A673 (cell line): ENCODE measurements around the gene KRT14. TPM values are rescaled to one million over a fixed set of nuclear protein-coding genes. Genes with fewer than 3 reads are reported as not detected.
"Not testable (repeated sequence)": the region's sequence is repeated elsewhere in the genome, so short reads cannot be mapped to it uniquely, and the experiment has no call there.

ENCODE experiments used
- BruUV-seq: library from RNA; stranded (reverse); fragments of 400-500 nt; replicated peaks from 2 replicates; lab custom pipeline; 2021; lab: Mats Ljungman, UMichigan
- CTCF ChIA-PET: fragments of 300-600 bp; sonication (Branson Sonifier 250); formaldehyde crosslinking; loops from one replicate; lab custom pipeline; 2022; ENCODE audit warnings: antibody characterized with exemption; lab: Charles Lee
- POLR2A ChIA-PET: fragments of 300-600 bp; sonication (Branson Sonifier 250); formaldehyde crosslinking; loops from one replicate; lab custom pipeline; 2022; ENCODE audit warnings: antibody characterized with exemption; ENCODE audit not compliant: low non-redundant PET; lab: Charles Lee
- DNase-seq: peaks from one replicate; pipeline ENCODE4 v3.0.0-alpha.2; 2015; ENCODE audit warnings: low spot score
- H3K27ac ChIP-seq: fragments of 200-600 bp; sonication (generic); 2 replicates; pipeline ENCODE4 v1.5.1; 2016; ENCODE audit warnings: mixed run types, low read depth, mild to moderate bottlenecking, mixed read lengths, antibody characterized with exemption, low read length; ENCODE audit not compliant: poor library complexity, severe bottlenecking
- H3K27me3 ChIP-seq: fragments of 200-600 bp; sonication (generic); replicated peaks from 2 replicates; pipeline ENCODE4 v1.6.1; 2017; ENCODE audit warnings: mixed run types, low read depth, mild to moderate bottlenecking, mixed read lengths, antibody characterized with exemption, low read length; ENCODE audit not compliant: insufficient read depth, poor library complexity
- H3K36me3 ChIP-seq: fragments of 200-600 bp; sonication (generic); 2 replicates; pipeline ENCODE4 v1.6.1; 2016; ENCODE audit warnings: mixed run types, mild to moderate bottlenecking, mixed read lengths, antibody characterized with exemption, low read length; ENCODE audit not compliant: insufficient read depth, poor library complexity, severe bottlenecking
- H3K4me1 ChIP-seq: fragments of 200-600 bp; sonication (generic); 2 replicates; pipeline ENCODE4 v1.6.1; 2017; ENCODE audit warnings: mixed run types, mild to moderate bottlenecking, mixed read lengths, antibody characterized with exemption, low read length; ENCODE audit not compliant: insufficient read depth, poor library complexity, severe bottlenecking
- H3K4me3 ChIP-seq: fragments of 200-600 bp; sonication (generic); 2 replicates; pipeline ENCODE4 v1.5.1; 2016; ENCODE audit warnings: low read depth, mixed run types, mild to moderate bottlenecking, mixed read lengths, low read length; ENCODE audit not compliant: poor library complexity, severe bottlenecking
- H3K9me3 ChIP-seq: fragments of 200-600 bp; sonication (generic); 2 replicates; pipeline ENCODE4 v1.6.1; 2016; ENCODE audit warnings: mixed run types, low read depth, mild to moderate bottlenecking, mixed read lengths, antibody characterized with exemption, low read length; ENCODE audit not compliant: poor library complexity, severe bottlenecking
- EZH2 ChIP-seq: fragments of 200-600 bp; sonication (generic); IDR thresholded peaks from 2 replicates; pipeline ENCODE4 v1.6.1; 2017; ENCODE audit warnings: borderline replicate concordance, low read depth, mild to moderate bottlenecking, mixed read lengths, antibody characterized with exemption, low read length; ENCODE audit not compliant: poor library complexity, severe bottlenecking
- intact Hi-C: fragments of 100-400 bp; cut with micrococcal nuclease; formaldehyde crosslinking; loops from one replicate; pipeline ENCODE4 v1.10.0; 2022; ENCODE audit not compliant: unreplicated experiment
- total RNA-seq: library from RNA; stranded (reverse); gene quantifications from 2 replicates; pipeline ENCODE4 v1.2.3, GENCODE V29; 2021
- TF ChIP-seq, protein P1 (sequence below): fragments of 300-800, 200-600 bp; sonication (generic); conservative IDR thresholded peaks from 2 replicates; pipeline ENCODE4 v1.5.1; 2017; ENCODE audit warnings: low read depth, mild to moderate bottlenecking, antibody characterized with exemption, low read length, moderate library complexity, mixed read lengths

KRT14 gene
- total RNA-seq, 1 experiment from 2014 or later: not detected

DNA sequence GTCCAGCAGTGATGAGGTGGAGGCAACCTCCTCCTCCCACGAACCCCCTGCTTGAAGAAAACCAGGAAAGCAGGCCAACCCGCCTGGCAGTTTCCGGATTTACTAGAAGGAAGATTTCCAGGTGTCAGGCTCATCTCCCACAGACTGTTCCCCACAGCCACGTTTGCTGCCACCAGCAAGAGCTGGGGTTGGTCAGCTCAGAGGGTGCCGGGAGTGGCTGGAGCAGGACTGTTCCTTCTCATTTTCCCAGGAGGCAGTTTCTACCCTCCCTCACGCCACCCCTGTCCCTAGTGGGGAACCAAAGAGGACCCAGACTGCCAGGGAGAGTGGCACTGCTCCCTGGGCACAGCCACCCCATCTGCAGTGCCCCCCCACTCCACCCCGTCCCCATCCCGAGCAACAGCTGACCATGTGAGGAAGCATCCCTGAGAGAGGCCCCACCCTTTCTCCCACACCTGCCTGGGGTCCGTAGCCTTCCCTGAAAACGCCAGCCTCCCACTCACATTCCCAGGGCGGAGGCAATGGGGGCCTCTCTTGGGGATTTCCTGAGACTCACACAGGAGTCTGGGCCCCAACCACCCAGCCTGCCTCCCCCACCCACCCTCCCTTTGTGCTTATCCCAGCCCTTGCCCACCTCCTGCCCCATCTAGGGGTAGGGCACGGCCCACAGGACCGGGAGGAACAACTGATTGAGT is 31.8 kb upstream of the KRT14 start:
- BruUV-seq: no TSS peak
- H3K27me3 ChIP-seq: no peaks in the 10 kb centered on the region
- intact Hi-C loops: no loop called here
- H3K36me3 ChIP-seq: no peaks in the 10 kb centered on the region
- no peak for TF ChIP-seq EZH2
- TF ChIP-seq, protein P1, sequence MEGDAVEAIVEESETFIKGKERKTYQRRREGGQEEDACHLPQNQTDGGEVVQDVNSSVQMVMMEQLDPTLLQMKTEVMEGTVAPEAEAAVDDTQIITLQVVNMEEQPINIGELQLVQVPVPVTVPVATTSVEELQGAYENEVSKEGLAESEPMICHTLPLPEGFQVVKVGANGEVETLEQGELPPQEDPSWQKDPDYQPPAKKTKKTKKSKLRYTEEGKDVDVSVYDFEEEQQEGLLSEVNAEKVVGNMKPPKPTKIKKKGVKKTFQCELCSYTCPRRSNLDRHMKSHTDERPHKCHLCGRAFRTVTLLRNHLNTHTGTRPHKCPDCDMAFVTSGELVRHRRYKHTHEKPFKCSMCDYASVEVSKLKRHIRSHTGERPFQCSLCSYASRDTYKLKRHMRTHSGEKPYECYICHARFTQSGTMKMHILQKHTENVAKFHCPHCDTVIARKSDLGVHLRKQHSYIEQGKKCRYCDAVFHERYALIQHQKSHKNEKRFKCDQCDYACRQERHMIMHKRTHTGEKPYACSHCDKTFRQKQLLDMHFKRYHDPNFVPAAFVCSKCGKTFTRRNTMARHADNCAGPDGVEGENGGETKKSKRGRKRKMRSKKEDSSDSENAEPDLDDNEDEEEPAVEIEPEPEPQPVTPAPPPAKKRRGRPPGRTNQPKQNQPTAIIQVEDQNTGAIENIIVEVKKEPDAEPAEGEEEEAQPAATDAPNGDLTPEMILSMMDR: no peak
- no peak overlapping the region for H3K27ac ChIP-seq
- no peak overlapping the region for H3K4me3 ChIP-seq
- ChIA-PET CTCF (no interaction called here), POLR2A (interaction anchor here (0.6 kb wide), 1 partner anchor 21 kb away, joined by 4 read pairs; no protein-coding TSS in a partner anchor)
- no peaks in the 10 kb centered on the region for H3K9me3 ChIP-seq
- peaks cover 17% of the 10 kb centered on the region for H3K4me1 ChIP-seq
- no peak for DNase-seq

DNA sequence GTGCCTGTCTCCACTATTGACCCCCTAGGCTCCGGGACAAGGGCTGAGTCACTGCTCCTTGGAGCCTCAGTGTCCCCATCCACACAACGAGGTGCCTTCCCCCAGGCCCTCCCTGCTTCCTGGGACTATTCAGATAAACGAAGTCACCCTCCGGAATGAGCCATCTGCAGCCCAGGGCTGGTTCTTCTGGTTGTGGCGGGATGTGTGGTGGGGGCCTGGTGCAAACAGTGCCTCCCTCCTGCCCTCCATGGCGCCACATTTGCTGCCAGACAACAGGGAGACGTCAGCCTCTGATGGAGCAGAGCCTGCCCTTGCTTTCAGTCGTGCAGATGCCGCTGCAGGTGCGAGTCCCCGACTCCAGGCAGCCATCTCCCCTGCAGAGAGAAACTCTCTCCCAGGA is 31.0 kb upstream of the KRT14 start:
- no TSS peak for BruUV-seq
- intact Hi-C loops: no loop called here
- no peaks in the 10 kb centered on the region for H3K27me3 ChIP-seq
- no peak for DNase-seq
- no peak for TF ChIP-seq EZH2
- TF ChIP-seq, protein P1: no peak
- ChIA-PET POLR2A (no interaction called here), CTCF (no interaction called here)
- no peaks in the 10 kb centered on the region for H3K9me3 ChIP-seq
- H3K27ac ChIP-seq: no peak overlapping the region
- H3K36me3 ChIP-seq: no peaks in the 10 kb centered on the region
- peaks cover 17% of the 10 kb centered on the region for H3K4me1 ChIP-seq
- no peak overlapping the region for H3K4me3 ChIP-seq

DNA sequence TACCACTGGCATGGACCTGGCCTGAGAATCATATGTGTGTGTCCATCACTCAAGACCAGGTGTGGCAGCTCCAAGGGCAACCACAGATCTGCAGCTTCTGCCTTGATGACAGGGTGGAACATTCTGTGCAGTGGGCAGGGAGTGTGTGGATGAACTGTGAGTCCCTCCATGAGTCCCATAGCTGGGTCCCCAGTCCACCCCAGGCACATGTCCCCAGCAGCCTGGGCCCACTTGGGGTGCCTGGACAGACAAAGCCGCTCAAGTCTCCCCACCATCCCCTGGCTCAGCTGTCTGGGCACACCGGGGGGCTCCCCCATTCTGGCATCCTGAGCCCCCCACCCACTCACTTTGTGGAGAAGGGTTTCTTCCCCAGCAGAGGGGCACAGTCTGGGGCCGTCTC is 30.4 kb upstream of the KRT14 start:
- BruUV-seq: no TSS peak
- TF ChIP-seq, protein P1: no peak
- no peak for TF ChIP-seq EZH2
- ChIA-PET CTCF (no interaction called here), POLR2A (no interaction called here)
- Histone ChIP-seq H3K4me3 (no peak overlapping the region), H3K27ac (no peak overlapping the region), H3K36me3 (no peaks in the 10 kb centered on the region), H3K4me1 (peaks cover 17% of the 10 kb centered on the region), H3K27me3 (no peaks in the 10 kb centered on the region), H3K9me3 (no peaks in the 10 kb centered on the region)
- intact Hi-C loops: no loop called here
- DNase-seq: no peak

DNA sequence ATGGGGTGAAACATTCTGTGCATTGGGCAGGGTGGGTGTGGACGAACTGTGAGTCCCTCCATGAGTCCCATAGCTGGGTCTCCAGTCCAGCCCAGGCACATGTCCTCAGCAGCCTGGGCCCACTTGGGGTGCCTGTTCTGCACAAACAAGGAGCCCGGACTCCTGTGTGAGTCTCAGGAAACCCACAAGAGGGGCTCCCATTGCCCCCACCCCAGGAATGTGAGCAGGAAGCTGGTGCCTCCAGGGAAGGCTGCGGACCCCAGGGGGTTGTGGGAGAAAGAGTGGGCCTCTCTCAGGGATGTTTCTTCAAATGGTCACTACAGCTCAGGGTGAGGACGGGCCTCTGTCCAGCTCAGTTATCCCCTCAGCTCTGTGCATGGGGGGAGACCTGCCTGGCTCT is 29.8 kb upstream of the KRT14 start:
- CTCF ChIA-PET, H3K9me3 ChIP-seq, H3K27me3 ChIP-seq, H3K27ac ChIP-seq, H3K36me3 ChIP-seq, intact Hi-C loops, DNase-seq, BruUV-seq, POLR2A ChIA-PET, H3K4me3 ChIP-seq: not testable (repeated sequence)
- peaks cover 12% of the 10 kb centered on the region for H3K4me1 ChIP-seq
